GM12878 (cell line): ENCODE results near the gene HSFX2. TPM values are rescaled to one million over a fixed set of nuclear protein-coding genes. Genes with fewer than 3 reads are reported as not detected.

Experiments
- ATAC-seq: fragments of 200-7000 bp; cut with Tn5 transposase; 3 replicates; pipeline ENCODE4 v1.9.1; 2020; ENCODE audit warnings: mild to moderate bottlenecking, moderate library complexity
- BruUV-seq: library from RNA; stranded (reverse); fragments of 400-500 nt; replicated peaks from 2 replicates; lab custom pipeline; 2021; lab: Mats Ljungman, UMichigan
- CTCF ChIA-PET: fragments of 300-600 bp; sonication (Branson Sonifier 250); formaldehyde crosslinking; extraction: SDS; loops from one replicate; lab custom pipeline; 2021; ENCODE audit warnings: inconsistent platforms; lab: Yijun Ruan, JAX
- POLR2A ChIA-PET: fragments of 350-600 bp; formaldehyde crosslinking; extraction: SDS; loops from one replicate; lab custom pipeline; 2021; ENCODE audit warnings: inconsistent platforms; lab: Charles Lee
- RAD21 ChIA-PET: fragments of 300-600 bp; sonication (Branson Sonifier 250); formaldehyde crosslinking; loops from one replicate; lab custom pipeline; 2023; ENCODE audit warnings: antibody characterized with exemption; ENCODE audit not compliant: unreplicated experiment; lab: Charles Lee
- SMC1A ChIA-PET: fragments of 300-600 bp; sonication (Branson Sonifier 250); formaldehyde crosslinking; loops from one replicate; lab custom pipeline; 2023; ENCODE audit not compliant: unreplicated experiment, uncharacterized antibody; lab: Charles Lee
- DNase-seq: peaks from one replicate; pipeline ENCODE4 v3.0.0-alpha.2; 2011; ENCODE audit warnings: low read depth, low spot score
- FAIRE-seq: peaks from 3 replicates; lab custom pipeline; 2011; peaks lifted over from hg19 to GRCh38; lab: Jason Lieb, UNC
- H2AFZ ChIP-seq: 2 replicates; pipeline ENCODE4 v1.6.0; 2011; ENCODE audit warnings: low read depth, low read length, control low read depth; ENCODE audit not compliant: control insufficient read depth
- H3K27ac ChIP-seq: 2 replicates; pipeline ENCODE4 v1.5.1; 2011; ENCODE audit warnings: control low read depth; ENCODE audit not compliant: control insufficient read depth, insufficient read depth
- H3K27me3 ChIP-seq, 2 experiments: replicated peaks in 1 of 2; 2 replicates each; pipeline versions ENCODE4 v1.6.0 to v1.6.1; 2011; ENCODE audit warnings: low read length in 1 of 2; ENCODE audit not compliant: control insufficient read depth in 2 of 2, insufficient read depth in 2 of 2
- H3K36me3 ChIP-seq, 2 experiments: 2 replicates each; pipeline ENCODE4 v1.5.1; 2011; ENCODE audit warnings: low read length in 1 of 2; ENCODE audit not compliant: control insufficient read depth in 2 of 2, insufficient read depth in 2 of 2
- H3K4me1 ChIP-seq: 2 replicates; pipeline ENCODE4 v1.6.1; 2011; ENCODE audit warnings: mild to moderate bottlenecking, low read length, moderate library complexity, mixed read lengths; ENCODE audit not compliant: control insufficient read depth, insufficient read depth
- H3K4me2 ChIP-seq: 2 replicates; pipeline ENCODE4 v1.6.0; 2011; ENCODE audit warnings: control low read depth; ENCODE audit not compliant: control insufficient read depth, insufficient read depth
- H3K4me3 ChIP-seq: fragments of 200-600 bp; sonication (generic); 2 replicates; pipeline ENCODE4 v1.5.1; 2016
- H3K79me2 ChIP-seq: 2 replicates; pipeline ENCODE4 v1.6.0; 2011; ENCODE audit warnings: low read length; ENCODE audit not compliant: control insufficient read depth, insufficient read depth
- H3K9ac ChIP-seq: 2 replicates; pipeline ENCODE4 v1.8.0; 2011; ENCODE audit warnings: low read length, control low read depth, mixed read lengths; ENCODE audit not compliant: control insufficient read depth, insufficient read depth
- H3K9me3 ChIP-seq: replicated peaks from 3 replicates; pipeline ENCODE4 v1.5.1; 2011; ENCODE audit warnings: mild to moderate bottlenecking, low read length; ENCODE audit not compliant: control insufficient read depth, insufficient read depth
- H4K20me1 ChIP-seq: 2 replicates; pipeline ENCODE4 v1.6.0; 2011; ENCODE audit not compliant: control insufficient read depth, insufficient read depth
- ASH2L ChIP-seq: fragments of 300-600, 200-600 bp; sonication (generic); IDR thresholded peaks from 2 replicates; pipeline ENCODE4 v1.6.1; 2017; ENCODE audit warnings: low read depth, mild to moderate bottlenecking, borderline replicate concordance
- E4F1 ChIP-seq: fragments of 450-650 bp; IDR thresholded peaks from 2 replicates; pipeline ENCODE4 v1.6.1; 2018; ENCODE audit warnings: borderline replicate concordance, mild to moderate bottlenecking; ENCODE audit not compliant: partially characterized antibody
- HDAC6 ChIP-seq: fragments of 200-600 bp; sonication (generic); IDR thresholded peaks from one replicate; pipeline ENCODE4 v1.8.0; 2017; ENCODE audit warnings: antibody characterized with exemption; ENCODE audit not compliant: unreplicated experiment
- IKZF2 ChIP-seq, 2 experiments: fragments of 450-650 bp; IDR thresholded peaks; 2 replicates each; pipeline ENCODE4 v1.6.1; 2017; ENCODE audit warnings: mild to moderate bottlenecking in 2 of 2, moderate library complexity in 2 of 2
- MEF2B ChIP-seq: fragments of 450-650 bp; IDR thresholded peaks from 2 replicates; pipeline ENCODE4 v1.6.1; 2018; ENCODE audit warnings: mild to moderate bottlenecking, moderate library complexity; ENCODE audit not compliant: partially characterized antibody, poor library complexity, severe bottlenecking
- MTA2 ChIP-seq: fragments of 450-650 bp; IDR thresholded peaks from 2 replicates; pipeline ENCODE4 v1.6.1; 2016; ENCODE audit warnings: low read depth, mild to moderate bottlenecking, moderate library complexity
- NRF1 ChIP-seq: conservative IDR thresholded peaks from 2 replicates; pipeline ENCODE4 v1.6.1; 2011; ENCODE audit warnings: mild to moderate bottlenecking, low read depth, low read length, improper control_type of control experiment
- PAX8 ChIP-seq: fragments of 450-650 bp; IDR thresholded peaks from 2 replicates; pipeline ENCODE4 v1.6.1; 2017; ENCODE audit warnings: mild to moderate bottlenecking, moderate library complexity
- POU2F2 ChIP-seq: IDR thresholded peaks from 3 replicates; pipeline ENCODE4 v1.6.1; 2011; ENCODE audit warnings: low read depth, mild to moderate bottlenecking, low read length, borderline replicate concordance
- ZNF687 ChIP-seq: fragments of 450-650 bp; IDR thresholded peaks from 2 replicates; pipeline ENCODE4 v1.6.1; 2017; ENCODE audit warnings: mild to moderate bottlenecking, moderate library complexity
- ZSCAN29 ChIP-seq: fragments of 450-650 bp; IDR thresholded peaks from 2 replicates; pipeline ENCODE4 v1.6.1; 2017; ENCODE audit warnings: mild to moderate bottlenecking, moderate library complexity
- WGBS: methylation state at CpG from one replicate; pipeline ENCODE4 v1.1.6; 2016; ENCODE audit warnings: low lambda C conversion rate; ENCODE audit not compliant: insufficient replicate concordance, insufficient coverage; ENCODE audit errors: missing lambda C conversion rate; 5-methylcytosine and 5-hydroxymethylcytosine counted together
- in situ Hi-C: fragments of 300-500 bp; cut with MboI; formaldehyde crosslinking; loops from 9 replicates; pipeline ENCODE4 v1.14.3; 2018; ENCODE audit warnings: mixed read lengths
- intact Hi-C: fragments of 100-400 bp; cut with micrococcal nuclease; formaldehyde crosslinking; loops from one replicate; pipeline ENCODE4 v1.14.2; 2022; ENCODE audit not compliant: unreplicated experiment
- polyA plus RNA-seq, 11 experiments: library from polyadenylated mRNA; depleted of rRNA in 4 of 11; unstranded in 6 of 11; stranded (reverse) in 5 of 11; fragments of >200 nt; fragmentation: Nextera tagmentation in 4 of 11; fragmentation: Illumina TruSeq in 1 of 11; extraction: Ambion mirVana in 4 of 11; extraction: Trizol in 1 of 11; gene quantifications; 1 replicate in 1 of 11; 2 replicates in 10 of 11; pipeline versions ENCODE4 v1.2.1 to v1.2.3, GENCODE V29; 2011 to 2016; ENCODE audit warnings: inconsistent platforms in 2 of 11, missing spikeins in 2 of 11, low read depth in 1 of 11
- total RNA-seq, 4 experiments: library from RNA; depleted of rRNA in 3 of 4; stranded (reverse); fragments of >200 nt in 3 of 4; fragmentation: Illumina TruSeq in 1 of 4; extraction: Trizol in 1 of 4; gene quantifications; 2 replicates each; pipeline versions ENCODE4 v1.2.1 to v1.2.3, GENCODE V29; 2013 to 2021

HSFX2 gene
- total and polyA plus RNA-seq, 10 of the 15 experiments (the other 5 are each of a cell fraction or from before 2014, with no cell fraction given), result 0.07 to 0.18 (median 0.14) TPM; not detected in 7

- H3K27ac ChIP-seq, result no peak overlapping the region
- no TSS peak for BruUV-seq
- H3K79me2 ChIP-seq, result no peaks in the 10 kb centered on the region
- in situ Hi-C loops (no loop called here), intact Hi-C loops (no loop called here)
- H4K20me1 ChIP-seq, result no peaks in the 10 kb centered on the region
- H3K4me3 ChIP-seq, result no peak overlapping the region
- H3K27me3 ChIP-seq, result no peaks in the 10 kb centered on the region
- no peak overlapping the region for H2AFZ ChIP-seq
- ChIA-PET POLR2A (no interaction called here), SMC1A (interaction anchor here (1.4 kb wide), 1 partner anchor 49 kb away, joined by 3 read pairs; no protein-coding TSS in a partner anchor), RAD21 (interaction anchor here (1.0 kb wide), 1 partner anchor 33 kb away, joined by 3 read pairs; no protein-coding TSS in a partner anchor), CTCF (interaction anchor here (0.9 to 1.0 kb wide), 2 partner anchors 60 to 266 kb away, joined by 3 read pairs; no protein-coding TSS in a partner anchor)
- no peak for DNase-seq
- no peaks in the 10 kb centered on the region for H3K9me3 ChIP-seq
- no peak for TF ChIP-seq HDAC6
- no peak for TF ChIP-seq E4F1
- no peak for TF ChIP-seq NRF1
- no peak for TF ChIP-seq MEF2B
- no peak for TF ChIP-seq PAX8
- no peak for TF ChIP-seq ASH2L
- TF ChIP-seq IKZF2 (IDR thresholded peaks at IDR 0.05), result no peak
- no peak for TF ChIP-seq ZSCAN29
- no peak for TF ChIP-seq ZNF687
- TF ChIP-seq POU2F2, result no peak
- TF ChIP-seq MTA2, result no peak
- H3K9ac ChIP-seq, result no peak overlapping the region
- no peak for FAIRE-seq
- WGBS, result 77% methylated on average over 7 of the region's 7 CpGs
- H3K4me2 ChIP-seq, result no peak overlapping the region
- H3K4me1 ChIP-seq, result no peaks in the 10 kb centered on the region
- no peak for ATAC-seq
- no peaks in the 10 kb centered on the region for H3K36me3 ChIP-seq
Observed at GRCh38 chrX:149571770-149572169, 23.3 kb downstream of the HSFX2 start.
